Suprapubic skin (tissue), 4 donors: ENCODE measurements around the gene FUT3.

Source experiments
- CTCF ChIP-seq, 2 donors: fragments of 200-600 bp in 1 of 2; fragments of 450-650 bp in 1 of 2; sonication (generic) in 1 of 2; IDR thresholded peaks; one replicate each; pipeline ENCODE4 v1.5.1; 2016 to 2019; ENCODE audit warnings: antibody characterized with exemption in 2 of 2, mild to moderate bottlenecking in 1 of 2, moderate library complexity in 1 of 2
- EP300 ChIP-seq: sonication (generic); formaldehyde crosslinking; IDR thresholded peaks from one replicate; pipeline ENCODE4 v1.6.1; 2017; ENCODE audit warnings: antibody characterized with exemption
- POLR2A ChIP-seq, 2 donors: fragments of 450-650 bp; IDR thresholded peaks; one replicate each; pipeline ENCODE4 v1.6.1; 2017; ENCODE audit warnings: antibody characterized with exemption in 2 of 2, mild to moderate bottlenecking in 2 of 2, moderate library complexity in 2 of 2
- POLR2AphosphoS5 ChIP-seq, 3 donors: sonication (generic); formaldehyde crosslinking; IDR thresholded peaks; one replicate each; pipeline ENCODE4 v1.6.1; 2017; ENCODE audit warnings: antibody characterized with exemption in 3 of 3

- TF ChIP-seq EP300, result no peak
- TF ChIP-seq CTCF (IDR thresholded peaks at IDR 0.05), result no peak
- no peak for TF ChIP-seq POLR2A (IDR thresholded peaks at IDR 0.05)
- TF ChIP-seq POLR2AphosphoS5 (IDR thresholded peaks at IDR 0.05), result no peak
These were observed 53.0 kb downstream of the FUT3 start for GRCh38 chr19:5798244-5798643.
